UCSD-AML1 (cell line): Measurements from ENCODE around the gene SPR.
"Not testable (repeated sequence)": the region's sequence is repeated elsewhere in the genome, so short reads cannot be mapped to it uniquely, and the experiment has no call there.

Source experiments
- DNase-seq: peaks from one replicate; lab custom pipeline; 2025; ENCODE audit not compliant: unreplicated experiment; lab: John Stamatoyannopoulos, UW

SPR gene

DNA sequence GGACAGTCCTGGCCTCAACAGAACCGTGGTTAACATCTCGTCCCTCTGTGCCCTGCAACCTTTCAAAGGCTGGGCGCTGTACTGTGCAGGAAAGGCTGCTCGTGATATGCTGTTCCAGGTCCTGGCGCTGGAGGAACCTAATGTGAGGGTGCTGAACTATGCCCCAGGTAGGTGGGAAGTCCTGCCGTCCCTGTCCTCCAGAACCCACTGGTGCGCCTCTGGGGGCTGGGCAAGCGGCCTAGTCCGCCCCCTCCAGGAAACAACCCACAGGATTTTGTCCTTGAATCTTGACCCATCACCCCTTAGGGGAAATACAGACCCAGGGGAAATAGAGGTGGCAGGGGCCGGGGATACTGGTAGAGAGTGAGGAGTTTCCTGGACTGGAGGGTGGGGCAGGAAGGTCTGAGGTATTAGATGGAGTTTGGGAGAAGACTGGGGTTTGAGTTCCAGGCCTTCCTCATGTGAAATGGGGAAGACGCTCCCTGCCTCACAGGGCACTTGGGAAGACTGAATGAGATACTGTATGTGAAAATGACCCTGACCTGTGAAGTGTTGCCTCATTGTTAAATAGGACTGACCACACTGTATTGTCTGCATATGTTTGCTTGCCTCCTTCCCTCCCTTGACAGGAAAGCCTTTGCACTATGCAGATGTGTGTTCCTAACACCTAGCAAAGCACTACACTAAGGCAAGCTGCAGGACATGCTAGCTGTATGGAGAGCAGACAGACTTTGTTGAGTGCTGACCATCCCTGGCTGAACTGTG, 1.4 kb downstream of the SPR start:
- no peak for DNase-seq

DNA sequence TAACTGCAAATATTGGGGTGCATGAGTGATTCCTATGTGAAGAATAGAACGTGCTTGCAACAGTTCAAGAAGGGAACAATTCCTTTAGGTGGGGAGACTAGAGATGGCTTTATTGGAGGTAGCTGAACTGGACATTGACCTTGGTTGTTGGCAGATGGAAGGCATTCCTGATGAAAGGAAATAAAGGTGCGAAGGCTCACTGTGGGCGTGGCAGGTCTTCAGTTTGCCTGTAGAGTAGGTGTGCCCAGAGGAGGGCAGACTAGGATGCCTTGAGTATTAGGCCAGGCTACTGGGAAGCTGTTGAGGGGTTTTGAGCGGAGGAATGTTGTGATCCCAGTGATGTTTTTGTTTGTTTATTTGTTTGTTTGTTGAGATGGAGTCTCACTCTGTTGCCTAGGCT, 2.8 kb downstream of the SPR start:
- DNase-seq = no peak

GRCh38 chr2:72891091-72891818, 4.0 kb downstream of the SPR start:
- no peak for DNase-seq

DNA sequence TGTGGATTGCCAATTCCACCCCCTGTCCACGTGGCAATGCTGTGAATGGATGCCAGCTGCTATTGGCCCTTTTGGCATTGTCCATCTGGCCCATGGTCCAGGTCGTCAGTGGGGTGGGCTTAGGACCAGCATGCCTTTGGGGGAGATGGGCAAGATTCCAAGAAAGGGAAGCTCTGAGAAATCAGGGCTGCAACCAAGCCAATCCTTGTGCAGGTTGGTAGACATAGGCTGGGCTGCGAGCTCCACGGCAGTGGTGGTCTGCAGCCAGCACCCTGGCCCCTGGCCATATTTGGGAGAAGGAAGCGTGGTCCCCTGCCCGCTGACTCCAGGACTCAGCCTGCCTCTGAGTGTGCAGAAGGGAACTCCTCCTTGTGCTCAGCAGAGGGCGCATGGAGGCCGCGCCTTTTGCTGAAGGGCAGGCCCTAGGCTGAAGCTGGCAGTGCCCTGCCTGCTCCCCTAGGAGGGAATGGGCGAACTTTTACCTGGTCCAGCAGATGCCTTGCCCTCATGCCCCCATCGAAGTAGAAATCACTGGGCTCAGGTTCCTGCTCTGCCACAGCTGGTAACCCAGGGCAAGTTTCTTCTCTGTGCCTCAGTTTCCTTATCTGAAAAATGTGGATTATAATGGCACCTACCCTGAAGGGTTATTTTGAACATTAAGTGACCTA, 5.4 kb downstream of the SPR start:
- DNase-seq = peak; percentile 68

GRCh38 chr2:72893594-72894319, 6.5 kb downstream of the SPR start:
- DNase-seq = peak; percentile 67

DNA sequence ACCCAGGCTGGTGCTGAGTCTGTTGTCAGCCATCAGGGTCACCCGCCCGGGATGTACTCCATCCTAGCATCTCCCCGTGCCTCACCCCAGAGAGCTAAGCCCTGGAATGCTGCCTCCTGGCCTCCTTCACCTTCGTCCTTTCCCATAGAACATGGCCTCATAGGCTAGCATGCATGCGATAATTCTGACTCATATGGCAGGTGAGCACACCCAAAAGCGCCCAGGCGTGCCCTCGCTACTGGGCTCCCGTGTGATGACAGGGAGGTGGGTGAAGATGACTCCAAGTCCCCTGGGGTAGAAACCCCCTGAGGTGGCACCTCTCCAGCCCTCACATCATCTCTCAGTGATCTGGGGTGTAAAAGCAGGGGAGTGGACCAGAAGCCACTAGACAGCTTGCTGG, 7.3 kb downstream of the SPR start:
- DNase-seq = no peak

DNA sequence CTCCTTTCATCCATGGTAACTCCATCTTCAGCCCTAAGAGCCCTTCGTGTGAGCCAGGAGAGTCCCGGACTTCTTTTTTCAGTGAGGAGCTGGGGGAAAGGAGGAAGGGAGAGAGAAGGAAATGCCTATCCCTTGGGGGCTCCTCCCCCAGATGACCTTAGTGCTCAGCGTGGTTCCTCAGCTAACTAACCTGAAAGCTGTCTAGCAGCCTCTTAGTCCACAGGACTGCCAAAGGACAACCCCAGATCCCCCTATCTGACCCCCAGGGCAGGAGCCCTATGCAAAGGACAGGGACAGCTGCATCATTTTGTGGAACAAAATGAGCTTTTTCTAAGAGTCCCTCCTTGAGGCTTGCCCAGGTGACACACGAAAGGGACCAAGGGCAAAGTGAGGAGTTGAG, 7.9 kb downstream of the SPR start:
- no peak for DNase-seq

- no peak for DNase-seq
Observed at GRCh38 chr2:72895759-72896281, 8.6 kb downstream of the SPR start.

- no peak for DNase-seq
Observed at GRCh38 chr2:72896446-72896845, 9.2 kb downstream of the SPR start.

- no peak for DNase-seq
Observed at GRCh38 chr2:72897785-72898584, 10.8 kb downstream of the SPR start.

- no peak for DNase-seq
Observed at GRCh38 chr2:72898585-72898906, 11.3 kb downstream of the SPR start.

DNA sequence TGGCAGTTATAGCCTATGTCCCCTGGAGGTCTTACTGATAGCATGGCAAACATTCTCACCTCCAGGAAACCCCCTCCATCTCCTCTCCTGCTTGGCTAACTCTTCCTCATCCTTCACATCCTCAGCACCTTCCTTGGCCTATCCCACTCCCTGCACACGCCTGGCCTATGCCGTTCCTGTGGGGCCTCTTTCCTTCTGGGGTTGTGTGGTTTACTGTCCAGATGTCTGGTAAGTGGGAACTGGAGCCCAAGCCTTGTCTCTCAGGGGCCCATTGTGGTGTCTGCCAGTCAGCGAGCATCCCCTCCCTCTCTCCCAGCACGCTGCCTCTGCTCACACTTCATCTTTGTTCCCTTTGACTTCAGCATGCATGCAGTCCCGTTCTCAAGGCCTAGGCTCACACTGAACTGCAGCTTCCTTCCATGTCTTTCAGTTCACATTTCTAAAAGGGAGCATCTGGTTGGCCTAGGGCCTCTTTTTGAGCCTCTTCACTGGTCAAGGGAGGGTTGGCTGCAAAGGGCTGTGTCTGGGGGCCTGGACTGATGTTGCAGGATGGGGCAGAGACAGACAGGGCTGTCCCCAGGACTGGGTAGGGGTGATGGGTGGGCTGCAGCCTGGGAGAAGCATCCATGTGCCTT, 13.1 kb downstream of the SPR start:
- DNase-seq = no peak

DNA sequence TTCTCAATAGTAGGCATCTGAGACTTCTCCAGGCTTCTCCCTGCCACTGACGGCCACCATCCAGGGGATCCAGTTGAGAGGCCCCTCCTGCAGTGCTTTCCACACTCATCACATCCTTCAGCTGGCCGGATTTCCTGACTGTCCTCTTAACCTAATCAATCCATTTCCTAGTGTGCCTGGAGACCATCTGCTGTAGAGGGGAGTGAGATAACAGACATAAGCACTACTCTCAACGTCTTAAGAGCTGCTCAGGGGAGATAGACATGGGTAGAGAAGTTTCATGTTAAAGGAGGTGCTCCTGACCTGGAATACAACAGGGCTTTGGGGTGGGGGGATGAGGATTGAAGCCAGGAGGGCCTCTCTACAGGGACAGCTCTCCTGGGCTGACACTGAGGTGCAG, 14.2 kb downstream of the SPR start:
- DNase-seq = no peak

DNA sequence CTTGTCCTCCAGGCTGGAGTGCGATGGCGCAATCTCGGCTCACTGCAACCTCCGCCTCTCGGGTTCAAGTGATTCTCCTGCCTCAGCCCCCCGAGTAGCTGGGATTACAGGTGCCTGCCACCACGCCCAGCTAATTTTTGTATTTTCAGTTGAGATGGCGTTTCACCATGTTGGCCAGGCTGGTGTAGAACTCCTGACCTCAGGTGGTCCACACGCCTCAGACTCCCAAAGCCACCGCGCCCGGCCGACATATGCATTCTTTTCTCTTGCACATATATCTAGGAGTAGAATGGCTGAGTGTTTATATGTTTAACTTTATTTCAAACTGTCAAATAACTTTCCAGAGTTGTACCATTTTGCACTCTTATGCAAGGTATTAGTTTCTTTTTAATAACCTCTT, 20.2 kb downstream of the SPR start:
- not testable (repeated sequence) for DNase-seq

DNA sequence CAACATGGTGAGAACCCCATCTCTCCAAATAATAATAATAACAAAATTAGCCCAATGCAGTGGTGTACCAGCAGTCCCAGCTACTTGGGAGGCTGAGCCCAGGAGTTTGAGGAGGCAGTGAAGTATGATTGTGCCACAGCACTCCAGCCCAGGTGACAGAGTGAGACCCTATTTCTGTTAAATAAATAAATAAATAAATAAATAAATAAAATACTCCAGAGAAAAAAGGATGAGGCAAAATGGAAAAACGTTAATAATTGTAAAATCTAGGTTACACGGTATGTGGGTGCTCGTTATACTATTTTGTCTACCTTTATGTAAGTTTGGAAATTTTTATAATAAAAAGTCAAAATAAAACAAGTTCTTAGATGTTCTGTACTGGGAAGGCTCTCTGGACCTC, 21.5 kb downstream of the SPR start:
- DNase-seq = no peak

DNA sequence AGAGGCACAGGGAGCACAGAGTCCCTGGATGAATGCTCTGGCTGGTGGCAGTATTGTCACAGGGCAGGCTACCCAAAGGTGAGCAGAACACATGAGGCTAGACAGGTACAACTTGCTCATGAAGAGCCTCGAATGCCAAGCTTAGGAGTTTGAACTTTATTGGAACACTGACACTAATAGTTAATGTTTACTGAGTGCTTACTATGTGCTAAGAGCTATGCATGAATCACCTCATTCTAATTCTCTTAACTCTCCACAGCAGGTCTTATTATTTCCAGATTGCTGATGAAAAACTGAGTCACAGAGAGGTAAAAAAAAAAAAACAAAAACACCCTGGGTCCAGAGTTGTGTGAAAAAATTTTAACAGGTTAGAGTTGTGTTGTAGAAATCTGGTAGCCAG, 24.0 kb downstream of the SPR start:
- DNase-seq = no peak

- no peak for DNase-seq
Observed at GRCh38 chr2:72913486-72914205, 26.4 kb downstream of the SPR start.

GRCh38 chr2:72914206-72914559, 27.0 kb downstream of the SPR start:
- no peak for DNase-seq

- no peak for DNase-seq
Observed at GRCh38 chr2:72914589-72915319, 27.5 kb downstream of the SPR start.
